GM18870 (cell line): ENCODE measurements around the gene ZNF219.
"Not testable (repeated sequence)": the region's sequence is repeated elsewhere in the genome, so short reads cannot be mapped to it uniquely, and the experiment has no call there.

Source experiments
- ATAC-seq: cut with Tn5 transposase; IDR thresholded peaks from one replicate; pipeline ENCODE4 v1.9.1; 2021; ENCODE audit warnings: moderate library complexity; ENCODE audit not compliant: unreplicated experiment

Gene ZNF219

DNA sequence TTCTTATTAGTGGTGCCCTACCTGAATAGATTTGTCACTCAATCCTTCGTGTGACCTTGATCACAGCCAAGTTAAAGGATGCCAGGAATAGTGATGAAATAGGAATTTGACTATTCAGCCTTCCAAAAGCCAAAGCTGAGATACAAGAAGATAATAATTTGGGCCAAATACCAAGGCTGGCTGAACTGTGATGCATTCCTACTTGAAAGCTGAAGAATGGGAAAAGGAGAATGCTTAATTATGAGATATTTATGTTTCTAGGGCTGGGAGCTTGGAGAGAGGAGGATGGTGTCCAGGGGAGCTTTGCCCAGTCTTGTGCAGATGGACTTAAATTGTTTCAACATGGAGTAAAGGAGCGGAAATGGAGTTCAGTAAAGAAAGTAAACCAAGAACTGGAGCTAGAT is 51.1 kb downstream of the ZNF219 start:
- ATAC-seq = no peak

DNA sequence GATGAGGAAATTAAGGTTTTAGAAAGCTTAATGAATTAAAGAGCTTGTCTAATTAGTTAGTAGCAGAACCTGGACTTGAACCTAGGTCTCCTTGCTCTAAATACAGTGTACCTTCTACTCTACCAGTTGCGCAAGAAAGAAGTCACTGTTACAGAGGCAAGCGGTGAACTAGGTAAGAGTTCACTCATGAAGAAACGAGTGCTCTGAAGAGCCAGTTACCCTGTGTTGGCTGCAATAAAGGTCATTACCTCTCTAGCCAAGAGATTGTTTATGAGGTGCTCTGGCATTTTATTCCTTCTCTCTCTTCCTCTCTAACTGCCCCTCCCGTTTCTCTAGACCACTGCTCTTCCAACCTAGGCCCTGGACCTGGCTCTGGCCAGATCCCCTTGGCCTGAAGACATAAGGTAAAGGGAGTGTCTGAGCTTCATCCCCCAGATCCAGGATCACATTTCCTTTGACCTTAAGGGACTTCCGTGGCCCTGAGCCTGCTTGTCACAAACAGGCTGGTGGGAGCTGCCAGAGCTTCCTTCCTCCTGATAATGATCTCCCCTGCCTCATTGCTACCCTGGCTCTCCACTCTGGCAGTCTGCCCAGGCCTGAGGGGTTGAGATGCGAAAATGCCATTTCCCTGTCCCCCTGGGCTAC is 54.4 kb downstream of the ZNF219 start:
- no peak for ATAC-seq

DNA sequence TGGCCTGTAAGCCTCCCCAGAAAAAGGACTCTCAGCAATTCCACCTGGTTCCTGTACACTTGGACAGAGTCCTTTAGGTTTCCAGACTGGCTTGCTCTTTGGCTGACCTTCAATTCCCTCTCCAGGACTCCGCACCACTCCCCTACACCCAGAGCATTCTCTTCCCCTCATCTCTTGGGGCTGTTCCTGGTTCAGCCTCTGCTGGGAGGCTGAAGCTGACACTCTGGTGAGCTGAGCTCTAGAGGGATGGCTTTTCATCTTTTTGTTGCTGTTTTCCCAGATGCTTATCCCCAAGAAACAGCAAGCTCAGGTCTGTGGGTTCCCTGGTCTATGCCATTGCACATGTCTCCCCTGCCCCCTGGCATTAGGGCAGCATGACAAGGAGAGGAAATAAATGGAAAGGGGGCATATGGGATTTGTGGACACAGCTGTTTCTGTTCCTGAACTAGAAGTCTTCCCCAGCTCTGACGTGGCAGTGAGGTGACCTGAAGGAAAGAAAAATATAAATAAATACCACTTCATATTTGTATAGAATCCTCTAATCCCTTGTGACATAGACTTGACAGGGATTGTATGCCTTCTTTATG is 55.0 kb downstream of the ZNF219 start:
- ATAC-seq = no peak

DNA sequence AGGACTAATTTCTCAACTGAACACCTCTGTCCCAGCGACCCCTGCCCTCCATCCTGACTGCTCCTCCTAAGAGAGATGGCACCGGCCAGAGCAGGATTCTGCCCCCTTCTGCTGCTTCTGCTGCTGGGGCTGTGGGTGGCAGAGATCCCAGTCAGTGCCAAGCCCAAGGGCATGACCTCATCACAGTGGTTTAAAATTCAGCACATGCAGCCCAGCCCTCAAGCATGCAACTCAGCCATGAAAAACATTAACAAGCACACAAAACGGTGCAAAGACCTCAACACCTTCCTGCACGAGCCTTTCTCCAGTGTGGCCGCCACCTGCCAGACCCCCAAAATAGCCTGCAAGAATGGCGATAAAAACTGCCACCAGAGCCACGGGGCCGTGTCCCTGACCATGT is 55.5 kb downstream of the ZNF219 start:
- ATAC-seq = no peak

DNA sequence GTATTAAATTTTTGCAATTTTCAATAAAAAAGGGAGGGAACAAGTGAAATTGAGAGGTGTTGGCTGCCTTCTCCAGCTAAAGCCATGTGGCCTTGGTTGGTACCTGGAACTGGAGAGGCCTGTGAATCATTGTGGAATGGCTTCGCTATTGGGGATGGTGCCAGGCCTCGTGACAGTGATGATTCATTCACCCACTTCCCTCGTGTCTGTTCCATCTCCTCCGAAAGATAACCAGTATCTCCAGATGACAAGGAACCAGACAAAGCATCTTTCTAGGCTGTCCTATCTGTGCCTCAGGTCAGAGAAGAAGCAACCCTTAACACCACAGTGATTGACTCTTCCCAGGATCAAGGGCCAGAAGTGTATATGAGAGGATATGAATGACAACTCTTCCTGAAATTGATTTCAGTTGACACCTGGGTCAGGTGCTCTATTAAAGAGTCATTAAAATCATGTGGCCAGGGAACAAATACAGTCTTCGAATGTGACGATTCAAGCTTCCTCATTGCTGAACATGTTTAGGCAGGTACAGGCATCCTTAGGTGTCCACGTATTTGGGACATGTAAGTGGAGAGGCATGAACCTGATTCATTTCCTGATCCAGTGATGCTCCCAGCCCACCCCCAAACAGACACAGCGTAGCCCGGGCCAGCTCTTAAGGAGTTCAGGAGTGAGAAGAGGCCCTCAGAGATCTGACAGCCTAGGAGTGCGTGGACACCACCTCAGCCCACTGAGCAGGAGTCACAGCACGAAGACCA is 56.6 kb downstream of the ZNF219 start, which contains the start of gene RNASE7:
Gene RNASE7 (plus strand): TSS at position 687 of the 758 bp plus-strand sequence. CDS start 631 bp downstream, outside the sequence.
- no peak for ATAC-seq

DNA sequence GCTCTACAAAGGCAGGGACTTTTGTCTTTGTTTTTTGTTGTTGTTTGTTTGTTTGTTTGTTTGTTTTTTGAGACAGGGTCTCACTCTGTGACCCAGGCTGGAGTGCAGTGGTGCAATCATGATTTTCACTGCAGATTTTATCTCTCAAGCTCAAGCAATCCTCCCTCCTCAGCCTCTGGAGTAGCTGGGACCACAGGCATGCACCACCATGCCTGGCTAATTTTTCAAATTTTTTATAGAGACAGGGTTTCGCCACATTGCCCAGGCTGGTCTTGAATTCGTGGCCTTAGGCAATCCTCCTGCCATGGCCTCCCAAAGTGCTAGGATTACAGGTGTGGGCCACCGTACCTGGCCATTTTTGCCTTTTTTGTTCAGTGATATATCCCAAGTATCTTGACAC is 57.5 kb downstream of the ZNF219 start:
- not testable (repeated sequence) for ATAC-seq

DNA sequence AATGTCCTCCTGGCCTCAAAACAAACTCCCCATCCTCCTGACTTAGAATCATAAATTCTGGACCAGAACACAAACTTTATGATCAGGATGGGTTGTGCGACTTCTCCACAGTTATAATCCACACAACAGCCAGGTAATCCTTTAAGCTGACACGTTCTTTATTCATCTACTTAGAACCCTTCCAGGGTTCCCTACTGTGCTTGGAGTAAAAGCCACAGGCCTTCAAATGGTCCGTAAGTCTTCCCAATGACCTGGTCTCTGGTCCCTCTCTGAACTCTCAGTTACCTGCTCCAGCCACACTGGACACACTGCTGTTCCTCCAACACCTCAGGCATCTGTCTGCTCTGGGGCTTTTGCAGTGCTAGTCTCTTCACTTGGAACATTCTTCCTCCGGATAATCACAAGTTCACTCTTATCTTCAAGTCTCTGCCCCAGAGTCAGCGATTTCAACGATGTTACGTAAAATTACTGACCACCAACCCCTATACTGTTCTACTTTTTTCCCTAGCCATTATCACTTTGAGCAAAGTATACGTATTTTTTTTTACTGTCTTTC is 58.0 kb downstream of the ZNF219 start:
- no peak for ATAC-seq
